GM23338 (cell line): ENCODE measurements around the gene FKBP5. TPM values are rescaled to one million over a fixed set of nuclear protein-coding genes. Genes with fewer than 3 reads are reported as not detected.
A peak's percentile ranks its signal among the peaks of the same experiment; 100 is the strongest.

Source experiments
- ATAC-seq: fragments of 200-7000 bp; cut with Tn5 transposase; 3 replicates; pipeline ENCODE4 v1.9.1; 2020
- DNase-seq: peaks from one replicate; pipeline ENCODE4 v3.0.0-alpha.2; 2015; ENCODE audit warnings: low spot score
- H2AFZ ChIP-seq: fragments of 200-600 bp; sonication (generic); 2 replicates; pipeline ENCODE4 v1.8.0; 2016; ENCODE audit warnings: antibody characterized with exemption, mild to moderate bottlenecking, moderate library complexity
- H3F3A ChIP-seq: fragments of 200-600 bp; sonication (generic); replicated peaks from 2 replicates; pipeline ENCODE4 v1.8.0; 2017; ENCODE audit warnings: antibody characterized with exemption, mixed run types, low read depth
- H3K27ac ChIP-seq: fragments of 200-600 bp; sonication (generic); 2 replicates; pipeline ENCODE4 v1.6.1; 2016; ENCODE audit warnings: low read depth
- H3K27me3 ChIP-seq: fragments of 200-600 bp; sonication (generic); 2 replicates; pipeline ENCODE4 v1.8.0; 2016; ENCODE audit warnings: mild to moderate bottlenecking, mixed run types, moderate library complexity; ENCODE audit not compliant: insufficient read depth
- H3K36me3 ChIP-seq: fragments of 200-600 bp; sonication (generic); 2 replicates; pipeline ENCODE4 v1.8.0; 2016; ENCODE audit warnings: mild to moderate bottlenecking; ENCODE audit not compliant: insufficient read depth
- H3K4me1 ChIP-seq: fragments of 200-600 bp; sonication (generic); 2 replicates; pipeline ENCODE4 v1.8.0; 2016; ENCODE audit warnings: mild to moderate bottlenecking, moderate library complexity; ENCODE audit not compliant: insufficient read depth
- H3K4me2 ChIP-seq: fragments of 200-600 bp; sonication (generic); 2 replicates; pipeline ENCODE4 v1.7.1; 2017; ENCODE audit warnings: mixed run types
- H3K4me3 ChIP-seq: fragments of 200-600 bp; sonication (generic); 2 replicates; pipeline ENCODE4 v1.6.1; 2016; ENCODE audit warnings: mixed run types
- H3K79me2 ChIP-seq: fragments of 200-600 bp; sonication (generic); replicated peaks from 2 replicates; pipeline ENCODE4 v1.8.0; 2017; ENCODE audit warnings: mild to moderate bottlenecking; ENCODE audit not compliant: insufficient read depth
- H3K9me2 ChIP-seq: fragments of 200-600 bp; sonication (generic); 2 replicates; pipeline ENCODE4 v1.8.0; 2017; ENCODE audit not compliant: insufficient read depth
- H4K20me1 ChIP-seq: fragments of 200-600 bp; sonication (generic); replicated peaks from 2 replicates; pipeline ENCODE4 v1.8.0; 2017; ENCODE audit warnings: mild to moderate bottlenecking; ENCODE audit not compliant: insufficient read depth
- H3K27ac Mint-ChIP-seq: 2 replicates; pipeline ENCODE4 v1.8.0; 2020; ENCODE audit warnings: inconsistent platforms, mild to moderate bottlenecking, moderate library complexity, mixed read lengths
- H3K27me3 Mint-ChIP-seq: 3 replicates; pipeline ENCODE4 v1.8.0; 2022; ENCODE audit warnings: low read depth, mild to moderate bottlenecking, moderate library complexity, mixed read lengths, inconsistent platforms; ENCODE audit not compliant: insufficient read depth, poor library complexity
- H3K36me3 Mint-ChIP-seq: 3 replicates; pipeline ENCODE4 v1.8.0; 2021; ENCODE audit warnings: low read depth, mild to moderate bottlenecking, inconsistent platforms, moderate library complexity, mixed read lengths
- H3K4me1 Mint-ChIP-seq: 3 replicates; pipeline ENCODE4 v1.8.0; 2020; ENCODE audit warnings: mild to moderate bottlenecking, inconsistent platforms, mixed read lengths
- H3K4me3 Mint-ChIP-seq: 3 replicates; pipeline ENCODE4 v1.8.0; 2021; ENCODE audit warnings: moderate library complexity, mild to moderate bottlenecking, inconsistent platforms, mixed read lengths
- H3K9me3 Mint-ChIP-seq: 3 replicates; pipeline ENCODE4 v1.8.0; 2020; ENCODE audit warnings: moderate library complexity, mild to moderate bottlenecking, inconsistent platforms, mixed read lengths
- CREB1 ChIP-seq: fragments of 250-450 bp; sonication (Bioruptor Pico); IDR thresholded peaks from 2 replicates; pipeline ENCODE4 v1.5.0; 2020; ENCODE audit warnings: low read depth, mild to moderate bottlenecking, moderate library complexity
- EZH2 ChIP-seq: fragments of 200-600 bp; sonication (generic); IDR thresholded peaks from one replicate; pipeline ENCODE4 v1.8.0; 2017; ENCODE audit warnings: antibody characterized with exemption, mild to moderate bottlenecking, low read depth; ENCODE audit not compliant: unreplicated experiment
- EZH2phosphoT487 ChIP-seq: fragments of 200-600 bp; sonication (generic); IDR thresholded peaks from one replicate; pipeline ENCODE4 v1.8.1; 2018; ENCODE audit warnings: antibody characterized with exemption; ENCODE audit not compliant: unreplicated experiment
- JUNB ChIP-seq: IDR thresholded peaks from one replicate; pipeline ENCODE4 v1.6.1; 2016; ENCODE audit warnings: antibody characterized with exemption; ENCODE audit not compliant: unreplicated experiment
- NANOG ChIP-seq: IDR thresholded peaks from 2 replicates; pipeline ENCODE4 v1.6.1; 2016; ENCODE audit warnings: antibody characterized with exemption, borderline replicate concordance
- POLR2AphosphoS5 ChIP-seq: IDR thresholded peaks from 2 replicates; pipeline ENCODE4 v1.6.1; 2016; ENCODE audit warnings: antibody characterized with exemption, low read depth
- STAT1 ChIP-seq: IDR thresholded peaks from one replicate; pipeline ENCODE4 v1.6.1; 2016; ENCODE audit warnings: antibody characterized with exemption; ENCODE audit not compliant: unreplicated experiment
- ZNF114 ChIP-seq: fragments of 250-450 bp; sonication (Bioruptor Pico); IDR thresholded peaks from 2 replicates; pipeline ENCODE4 v1.5.0; 2020; ENCODE audit warnings: mild to moderate bottlenecking, moderate library complexity
- ZNF331 ChIP-seq: fragments of 250-450 bp; sonication (Bioruptor Pico); IDR thresholded peaks from 2 replicates; pipeline ENCODE4 v1.5.0; 2020; ENCODE audit warnings: low read depth, mild to moderate bottlenecking, moderate library complexity
- polyA plus RNA-seq: library from polyadenylated mRNA; unstranded; fragments of >200 nt; fragmentation: Nextera tagmentation; extraction: Ambion mirVana; gene quantifications from 2 replicates; pipeline ENCODE4 v1.2.1, GENCODE V29; 2016
- total RNA-seq: library from RNA; depleted of rRNA; stranded (reverse); fragments of >200 nt; shearing (Covaris generic); gene quantifications from 2 replicates; pipeline ENCODE4 v1.2.3, GENCODE V29; 2014
- TF ChIP-seq, protein P1 (sequence below), 2 experiments: fragments of 200-600 bp in 1 of 2; sonication (generic) in 1 of 2; conservative IDR thresholded peaks; 2 replicates each; pipeline versions ENCODE4 v1.5.1 to v1.6.1; 2016 to 2017; ENCODE audit warnings: antibody characterized with exemption in 2 of 2, low read depth in 2 of 2, mild to moderate bottlenecking in 2 of 2, moderate library complexity in 1 of 2
- TF ChIP-seq, protein P2 (sequence below): IDR thresholded peaks from one replicate; pipeline ENCODE4 v1.6.1; 2018; ENCODE audit warnings: antibody characterized with exemption; ENCODE audit not compliant: unreplicated experiment
- TF ChIP-seq, protein P3 (sequence below): fragments of 250-450 bp; sonication (Bioruptor Pico); IDR thresholded peaks from 2 replicates; pipeline ENCODE4 v1.5.0; 2020; ENCODE audit warnings: mild to moderate bottlenecking, moderate library complexity
- TF ChIP-seq, protein P4 (sequence below): IDR thresholded peaks from 2 replicates; pipeline ENCODE4 v1.6.1; 2016; ENCODE audit warnings: antibody characterized with exemption

The FKBP5 gene
- total and polyA plus RNA-seq, 2 experiments from 2014 or later, result 19.8 to 28.6 TPM

DNA sequence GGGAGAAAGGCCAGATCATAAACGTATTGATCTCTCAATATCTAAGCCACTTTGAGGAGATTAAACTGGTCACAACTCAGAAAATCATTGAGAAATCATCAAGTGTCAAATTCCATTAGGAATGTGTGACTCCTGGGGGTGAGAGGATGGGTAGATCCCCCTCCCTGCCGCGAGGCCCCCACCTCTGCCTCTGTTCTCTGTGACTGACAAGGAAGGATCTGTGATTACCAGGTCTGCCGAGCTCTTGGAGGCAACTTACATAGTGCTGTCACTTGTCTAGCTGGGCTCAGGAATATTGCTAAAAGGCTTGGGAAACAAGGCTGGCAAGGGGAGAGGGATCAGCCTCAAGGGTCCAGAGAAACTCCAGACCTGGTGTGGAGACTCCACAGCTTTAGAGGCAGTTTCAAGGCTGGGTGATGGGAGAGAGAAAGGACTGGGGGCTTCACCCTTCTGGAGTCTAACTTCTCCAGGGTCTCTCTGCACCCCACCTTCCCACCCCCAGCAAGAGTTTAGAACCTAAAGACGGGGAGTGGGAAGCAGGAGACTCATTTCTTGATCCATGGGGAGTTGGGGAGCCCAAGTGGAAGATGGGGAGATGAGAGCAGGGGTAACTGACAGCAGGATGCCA is 36.5 kb upstream of the FKBP5 start:
- no peaks in the 10 kb centered on the region for H4K20me1 ChIP-seq
- H3F3A ChIP-seq, result peaks cover 7% of the 10 kb centered on the region; the same call in 1 of the 2 replicates
- H2AFZ ChIP-seq, result no peak overlapping the region
- peaks cover 32% of the 10 kb centered on the region for H3K4me1 ChIP-seq
- H3K36me3 ChIP-seq, result no peaks in the 10 kb centered on the region
- no peak overlapping the region for H3K4me3 Mint-ChIP-seq
- H3K27ac Mint-ChIP-seq, result no peak overlapping the region
- no peaks in the 10 kb centered on the region for H3K79me2 ChIP-seq
- no peak for DNase-seq
- peak overlapping the region; percentile 43; the same call in 1 of the 2 replicates for H3K4me2 ChIP-seq
- H3K9me2 ChIP-seq, result no peaks in the 10 kb centered on the region
- no peaks in the 10 kb centered on the region for H3K9me3 Mint-ChIP-seq
- no peaks in the 10 kb centered on the region; the same call in 2 of the 3 replicates for H3K36me3 Mint-ChIP-seq
- peaks cover 55% of the 10 kb centered on the region for H3K4me1 Mint-ChIP-seq
- peaks cover 19% of the 10 kb centered on the region for H3K27me3 ChIP-seq
- no peak overlapping the region for H3K27ac ChIP-seq
- TF ChIP-seq NANOG (no peak), EZH2phosphoT487 (no peak), ZNF331 (CRISPR knock-in tag) (no peak), POLR2AphosphoS5 (no peak), STAT1 (no peak), CREB1 (CRISPR knock-in tag) (no peak), JUNB (no peak), ZNF114 (CRISPR knock-in tag) (no peak), EZH2 (no peak)
- TF ChIP-seq, protein P1, sequence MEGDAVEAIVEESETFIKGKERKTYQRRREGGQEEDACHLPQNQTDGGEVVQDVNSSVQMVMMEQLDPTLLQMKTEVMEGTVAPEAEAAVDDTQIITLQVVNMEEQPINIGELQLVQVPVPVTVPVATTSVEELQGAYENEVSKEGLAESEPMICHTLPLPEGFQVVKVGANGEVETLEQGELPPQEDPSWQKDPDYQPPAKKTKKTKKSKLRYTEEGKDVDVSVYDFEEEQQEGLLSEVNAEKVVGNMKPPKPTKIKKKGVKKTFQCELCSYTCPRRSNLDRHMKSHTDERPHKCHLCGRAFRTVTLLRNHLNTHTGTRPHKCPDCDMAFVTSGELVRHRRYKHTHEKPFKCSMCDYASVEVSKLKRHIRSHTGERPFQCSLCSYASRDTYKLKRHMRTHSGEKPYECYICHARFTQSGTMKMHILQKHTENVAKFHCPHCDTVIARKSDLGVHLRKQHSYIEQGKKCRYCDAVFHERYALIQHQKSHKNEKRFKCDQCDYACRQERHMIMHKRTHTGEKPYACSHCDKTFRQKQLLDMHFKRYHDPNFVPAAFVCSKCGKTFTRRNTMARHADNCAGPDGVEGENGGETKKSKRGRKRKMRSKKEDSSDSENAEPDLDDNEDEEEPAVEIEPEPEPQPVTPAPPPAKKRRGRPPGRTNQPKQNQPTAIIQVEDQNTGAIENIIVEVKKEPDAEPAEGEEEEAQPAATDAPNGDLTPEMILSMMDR (conservative IDR thresholded peaks at IDR 0.05; ENCODE audit: low read depth in 2 of 2), result no peak
- TF ChIP-seq, protein P2, sequence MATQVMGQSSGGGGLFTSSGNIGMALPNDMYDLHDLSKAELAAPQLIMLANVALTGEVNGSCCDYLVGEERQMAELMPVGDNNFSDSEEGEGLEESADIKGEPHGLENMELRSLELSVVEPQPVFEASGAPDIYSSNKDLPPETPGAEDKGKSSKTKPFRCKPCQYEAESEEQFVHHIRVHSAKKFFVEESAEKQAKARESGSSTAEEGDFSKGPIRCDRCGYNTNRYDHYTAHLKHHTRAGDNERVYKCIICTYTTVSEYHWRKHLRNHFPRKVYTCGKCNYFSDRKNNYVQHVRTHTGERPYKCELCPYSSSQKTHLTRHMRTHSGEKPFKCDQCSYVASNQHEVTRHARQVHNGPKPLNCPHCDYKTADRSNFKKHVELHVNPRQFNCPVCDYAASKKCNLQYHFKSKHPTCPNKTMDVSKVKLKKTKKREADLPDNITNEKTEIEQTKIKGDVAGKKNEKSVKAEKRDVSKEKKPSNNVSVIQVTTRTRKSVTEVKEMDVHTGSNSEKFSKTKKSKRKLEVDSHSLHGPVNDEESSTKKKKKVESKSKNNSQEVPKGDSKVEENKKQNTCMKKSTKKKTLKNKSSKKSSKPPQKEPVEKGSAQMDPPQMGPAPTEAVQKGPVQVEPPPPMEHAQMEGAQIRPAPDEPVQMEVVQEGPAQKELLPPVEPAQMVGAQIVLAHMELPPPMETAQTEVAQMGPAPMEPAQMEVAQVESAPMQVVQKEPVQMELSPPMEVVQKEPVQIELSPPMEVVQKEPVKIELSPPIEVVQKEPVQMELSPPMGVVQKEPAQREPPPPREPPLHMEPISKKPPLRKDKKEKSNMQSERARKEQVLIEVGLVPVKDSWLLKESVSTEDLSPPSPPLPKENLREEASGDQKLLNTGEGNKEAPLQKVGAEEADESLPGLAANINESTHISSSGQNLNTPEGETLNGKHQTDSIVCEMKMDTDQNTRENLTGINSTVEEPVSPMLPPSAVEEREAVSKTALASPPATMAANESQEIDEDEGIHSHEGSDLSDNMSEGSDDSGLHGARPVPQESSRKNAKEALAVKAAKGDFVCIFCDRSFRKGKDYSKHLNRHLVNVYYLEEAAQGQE, result no peak
- TF ChIP-seq, protein P3, sequence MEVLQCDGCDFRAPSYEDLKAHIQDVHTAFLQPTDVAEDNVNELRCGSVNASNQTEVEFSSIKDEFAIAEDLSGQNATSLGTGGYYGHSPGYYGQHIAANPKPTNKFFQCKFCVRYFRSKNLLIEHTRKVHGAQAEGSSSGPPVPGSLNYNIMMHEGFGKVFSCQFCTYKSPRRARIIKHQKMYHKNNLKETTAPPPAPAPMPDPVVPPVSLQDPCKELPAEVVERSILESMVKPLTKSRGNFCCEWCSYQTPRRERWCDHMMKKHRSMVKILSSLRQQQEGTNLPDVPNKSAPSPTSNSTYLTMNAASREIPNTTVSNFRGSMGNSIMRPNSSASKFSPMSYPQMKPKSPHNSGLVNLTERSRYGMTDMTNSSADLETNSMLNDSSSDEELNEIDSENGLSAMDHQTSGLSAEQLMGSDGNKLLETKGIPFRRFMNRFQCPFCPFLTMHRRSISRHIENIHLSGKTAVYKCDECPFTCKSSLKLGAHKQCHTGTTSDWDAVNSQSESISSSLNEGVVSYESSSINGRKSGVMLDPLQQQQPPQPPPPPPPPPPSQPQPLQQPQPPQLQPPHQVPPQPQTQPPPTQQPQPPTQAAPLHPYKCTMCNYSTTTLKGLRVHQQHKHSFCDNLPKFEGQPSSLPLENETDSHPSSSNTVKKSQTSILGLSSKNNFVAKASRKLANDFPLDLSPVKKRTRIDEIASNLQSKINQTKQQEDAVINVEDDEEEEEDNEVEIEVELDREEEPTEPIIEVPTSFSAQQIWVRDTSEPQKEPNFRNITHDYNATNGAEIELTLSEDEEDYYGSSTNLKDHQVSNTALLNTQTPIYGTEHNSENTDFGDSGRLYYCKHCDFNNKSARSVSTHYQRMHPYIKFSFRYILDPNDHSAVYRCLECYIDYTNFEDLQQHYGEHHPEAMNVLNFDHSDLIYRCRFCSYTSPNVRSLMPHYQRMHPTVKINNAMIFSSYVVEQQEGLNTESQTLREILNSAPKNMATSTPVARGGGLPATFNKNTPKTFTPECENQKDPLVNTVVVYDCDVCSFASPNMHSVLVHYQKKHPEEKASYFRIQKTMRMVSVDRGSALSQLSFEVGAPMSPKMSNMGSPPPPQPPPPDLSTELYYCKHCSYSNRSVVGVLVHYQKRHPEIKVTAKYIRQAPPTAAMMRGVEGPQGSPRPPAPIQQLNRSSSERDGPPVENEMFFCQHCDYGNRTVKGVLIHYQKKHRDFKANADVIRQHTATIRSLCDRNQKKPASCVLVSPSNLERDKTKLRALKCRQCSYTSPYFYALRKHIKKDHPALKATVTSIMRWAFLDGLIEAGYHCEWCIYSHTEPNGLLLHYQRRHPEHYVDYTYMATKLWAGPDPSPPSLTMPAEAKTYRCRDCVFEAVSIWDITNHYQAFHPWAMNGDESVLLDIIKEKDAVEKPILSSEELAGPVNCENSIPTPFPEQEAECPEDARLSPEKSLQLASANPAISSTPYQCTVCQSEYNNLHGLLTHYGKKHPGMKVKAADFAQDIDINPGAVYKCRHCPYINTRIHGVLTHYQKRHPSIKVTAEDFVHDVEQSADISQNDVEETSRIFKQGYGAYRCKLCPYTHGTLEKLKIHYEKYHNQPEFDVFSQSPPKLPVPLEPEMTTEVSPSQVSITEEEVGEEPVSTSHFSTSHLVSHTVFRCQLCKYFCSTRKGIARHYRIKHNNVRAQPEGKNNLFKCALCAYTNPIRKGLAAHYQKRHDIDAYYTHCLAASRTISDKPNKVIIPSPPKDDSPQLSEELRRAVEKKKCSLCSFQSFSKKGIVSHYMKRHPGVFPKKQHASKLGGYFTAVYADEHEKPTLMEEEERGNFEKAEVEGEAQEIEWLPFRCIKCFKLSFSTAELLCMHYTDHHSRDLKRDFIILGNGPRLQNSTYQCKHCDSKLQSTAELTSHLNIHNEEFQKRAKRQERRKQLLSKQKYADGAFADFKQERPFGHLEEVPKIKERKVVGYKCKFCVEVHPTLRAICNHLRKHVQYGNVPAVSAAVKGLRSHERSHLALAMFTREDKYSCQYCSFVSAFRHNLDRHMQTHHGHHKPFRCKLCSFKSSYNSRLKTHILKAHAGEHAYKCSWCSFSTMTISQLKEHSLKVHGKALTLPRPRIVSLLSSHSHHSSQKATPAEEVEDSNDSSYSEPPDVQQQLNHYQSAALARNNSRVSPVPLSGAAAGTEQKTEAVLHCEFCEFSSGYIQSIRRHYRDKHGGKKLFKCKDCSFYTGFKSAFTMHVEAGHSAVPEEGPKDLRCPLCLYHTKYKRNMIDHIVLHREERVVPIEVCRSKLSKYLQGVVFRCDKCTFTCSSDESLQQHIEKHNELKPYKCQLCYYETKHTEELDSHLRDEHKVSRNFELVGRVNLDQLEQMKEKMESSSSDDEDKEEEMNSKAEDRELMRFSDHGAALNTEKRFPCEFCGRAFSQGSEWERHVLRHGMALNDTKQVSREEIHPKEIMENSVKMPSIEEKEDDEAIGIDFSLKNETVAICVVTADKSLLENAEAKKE (CRISPR knock-in tag), result no peak
- TF ChIP-seq, protein P4, sequence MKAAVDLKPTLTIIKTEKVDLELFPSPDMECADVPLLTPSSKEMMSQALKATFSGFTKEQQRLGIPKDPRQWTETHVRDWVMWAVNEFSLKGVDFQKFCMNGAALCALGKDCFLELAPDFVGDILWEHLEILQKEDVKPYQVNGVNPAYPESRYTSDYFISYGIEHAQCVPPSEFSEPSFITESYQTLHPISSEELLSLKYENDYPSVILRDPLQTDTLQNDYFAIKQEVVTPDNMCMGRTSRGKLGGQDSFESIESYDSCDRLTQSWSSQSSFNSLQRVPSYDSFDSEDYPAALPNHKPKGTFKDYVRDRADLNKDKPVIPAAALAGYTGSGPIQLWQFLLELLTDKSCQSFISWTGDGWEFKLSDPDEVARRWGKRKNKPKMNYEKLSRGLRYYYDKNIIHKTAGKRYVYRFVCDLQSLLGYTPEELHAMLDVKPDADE, result no peak
- H3K4me3 ChIP-seq, result no peak overlapping the region
- ATAC-seq, result no peak
- peaks cover 33% of the 10 kb centered on the region for H3K27me3 Mint-ChIP-seq
